ENCODE results near the gene FAM117A. TPM values are rescaled to one million over a fixed set of nuclear protein-coding genes. Genes with fewer than 3 reads are reported as not detected.

FAM117A gene, protein sequence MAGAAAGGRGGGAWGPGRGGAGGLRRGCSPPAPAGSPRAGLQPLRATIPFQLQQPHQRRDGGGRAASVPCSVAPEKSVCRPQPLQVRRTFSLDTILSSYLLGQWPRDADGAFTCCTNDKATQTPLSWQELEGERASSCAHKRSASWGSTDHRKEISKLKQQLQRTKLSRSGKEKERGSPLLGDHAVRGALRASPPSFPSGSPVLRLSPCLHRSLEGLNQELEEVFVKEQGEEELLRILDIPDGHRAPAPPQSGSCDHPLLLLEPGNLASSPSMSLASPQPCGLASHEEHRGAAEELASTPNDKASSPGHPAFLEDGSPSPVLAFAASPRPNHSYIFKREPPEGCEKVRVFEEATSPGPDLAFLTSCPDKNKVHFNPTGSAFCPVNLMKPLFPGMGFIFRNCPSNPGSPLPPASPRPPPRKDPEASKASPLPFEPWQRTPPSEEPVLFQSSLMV
- total RNA-seq (2021), result 10.1 and 10.8 TPM in 2 replicates
- Bru-seq, nascent RNA, result percentile 56 among the genes with signal in this experiment
- percentile 54 among the genes with signal in this experiment for BruChase-seq, experiment 1, labeled RNA remaining after a 2-hour chase
- percentile 51 among the genes with signal in this experiment for BruChase-seq, experiment 2, labeled RNA remaining after a 6-hour chase
- long read RNA-seq, transcript FAM117A-201 (8 exons, 2,365 nt), result major isoform, 26 of 36 reads
- long read RNA-seq, partial matches to known transcripts, result 1 of 36 reads
- long read RNA-seq, other reads (novel, unspliced or antisense), result 8 of 36 reads

DNA sequence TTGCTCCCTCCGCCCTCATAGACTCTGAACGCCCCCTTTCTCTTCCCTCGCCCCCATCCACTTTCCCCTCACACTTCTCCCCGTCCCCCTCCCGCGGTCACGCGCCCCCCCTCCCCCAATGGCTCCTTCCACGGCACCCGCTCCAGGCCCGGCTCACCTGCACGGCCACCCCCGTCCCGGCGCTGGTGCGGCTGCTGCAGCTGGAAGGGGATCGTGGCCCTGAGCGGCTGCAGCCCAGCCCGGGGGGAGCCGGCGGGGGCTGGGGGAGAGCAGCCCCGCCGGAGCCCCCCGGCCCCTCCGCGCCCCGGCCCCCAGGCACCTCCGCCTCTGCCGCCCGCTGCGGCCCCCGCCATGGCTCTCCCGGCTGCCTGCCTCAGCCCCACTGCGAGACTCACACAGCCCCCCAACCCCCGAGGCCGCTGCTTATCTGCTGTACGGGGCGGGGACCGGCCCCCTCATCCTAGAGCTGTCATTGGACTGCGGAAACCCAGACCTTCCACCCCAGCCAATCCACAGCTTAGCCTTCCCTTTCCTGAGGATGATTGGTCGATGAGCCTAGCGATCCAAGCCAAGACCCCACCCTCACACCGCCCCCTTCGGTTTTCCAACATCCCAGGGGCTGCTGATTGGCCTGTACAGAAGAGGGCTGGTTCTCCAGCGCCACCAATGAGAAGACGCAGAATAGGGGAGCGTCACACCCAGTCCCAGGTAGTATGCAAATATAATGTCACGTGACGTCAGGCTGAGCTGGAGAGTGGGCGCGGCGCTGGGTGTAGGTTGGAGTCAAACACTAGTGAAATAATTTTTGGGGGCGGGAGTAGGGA is at the start of gene FAM117A:
FAM117A (minus strand) TSS at position 397 of the 824 bp plus-strand sequence; CDS start at position 353, 44 bp downstream.
- peak within 1 kb of the TSS; percentile 28 for H3K27ac ChIP-seq (ENCODE audit: low read depth, low read length, poor library complexity, severe bottlenecking)
- no TSS peak for BruUV-seq (replicated peaks)
- H3K36me3 ChIP-seq (ENCODE audit: insufficient read depth, low read length, poor library complexity, severe bottlenecking), result no peaks in the 10 kb centered on the region
- H3K9me3 ChIP-seq (ENCODE audit: low read depth, low read length, poor library complexity, severe bottlenecking), result no peaks in the 10 kb centered on the region
- peaks cover 9% of the 10 kb centered on the region for H3K27me3 ChIP-seq (replicated peaks; ENCODE audit: insufficient read depth, low read depth, low read length, poor library complexity)
- ChIA-PET POLR2A (ENCODE audit: low non-redundant PET) (interaction anchor here (0.6 to 0.8 kb wide), 10 partner anchors 8 to 126 kb away, joined by 3 to 12 read pairs (median 6); partner anchors contain the start of genes KAT7 and SLC35B1), CTCF (interaction anchor here (0.6 to 1.0 kb wide), 4 partner anchors 119 to 233 kb away, joined by 3 to 8 read pairs (median 4); no protein-coding TSS in a partner anchor)
- peak; percentile 100 for DNase-seq (ENCODE audit: low spot score)
- TF ChIP-seq CTCF (conservative IDR thresholded peaks at IDR 0.05; ENCODE audit: low read depth, low read length), result no peak
- intact Hi-C loops (cut with micrococcal nuclease; ENCODE audit: unreplicated experiment), result loop anchor here (2.0 kb wide), 1 partner anchor 55 kb away; no protein-coding TSS in a partner anchor
- peak within 1 kb of the TSS; percentile 69 for H3K4me3 ChIP-seq (ENCODE audit: low read depth, low read length, poor library complexity, severe bottlenecking)
- peaks cover 15% of the 10 kb centered on the region for H3K4me1 ChIP-seq (ENCODE audit: insufficient read depth, low read length, poor library complexity, severe bottlenecking)

DNA sequence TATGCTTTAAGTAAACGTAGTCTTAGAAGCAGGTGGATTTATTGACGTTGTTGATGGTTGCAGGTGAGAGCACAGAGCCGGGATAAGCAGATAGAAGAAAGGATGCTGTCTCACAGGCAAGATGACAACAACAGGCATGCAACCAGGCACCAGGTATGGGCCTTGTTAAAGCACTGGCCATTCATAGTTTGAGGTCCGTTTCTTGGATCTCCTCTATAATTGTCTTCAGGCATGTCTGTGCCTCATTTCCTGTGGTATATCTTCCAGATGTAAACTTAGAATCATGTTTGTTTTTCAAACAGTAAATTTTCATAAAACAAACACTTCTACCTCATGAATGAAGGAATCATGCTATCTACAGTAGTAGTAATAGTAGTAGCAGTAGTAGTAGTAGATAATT is 45.1 kb upstream of the FAM117A start:
- H3K27me3 ChIP-seq (replicated peaks; ENCODE audit: insufficient read depth, low read depth, low read length, poor library complexity), result no peaks in the 10 kb centered on the region
- POLR2A ChIA-PET (ENCODE audit: low non-redundant PET), result no interaction called here
- no peak overlapping the region for H3K4me3 ChIP-seq (ENCODE audit: low read depth, low read length, poor library complexity, severe bottlenecking)
- TF ChIP-seq EZH2 (IDR thresholded peaks at IDR 0.05; ENCODE audit: borderline replicate concordance, low read depth, low read length, poor library complexity, severe bottlenecking) (no peak), CTCF (conservative IDR thresholded peaks at IDR 0.05; ENCODE audit: low read depth, low read length) (no peak)
- CTCF ChIA-PET, result no interaction called here
- H3K36me3 ChIP-seq (ENCODE audit: insufficient read depth, low read length, poor library complexity, severe bottlenecking), result peaks cover 76% of the 10 kb centered on the region
- intact Hi-C loops (cut with micrococcal nuclease; ENCODE audit: unreplicated experiment), result no loop called here
- H3K9me3 ChIP-seq (ENCODE audit: low read depth, low read length, poor library complexity, severe bottlenecking), result no peaks in the 10 kb centered on the region
- no peak for DNase-seq (ENCODE audit: low spot score)
- no TSS peak for BruUV-seq (replicated peaks)
- peaks cover 8% of the 10 kb centered on the region for H3K4me1 ChIP-seq (ENCODE audit: insufficient read depth, low read length, poor library complexity, severe bottlenecking)
- no peak overlapping the region for H3K27ac ChIP-seq (ENCODE audit: low read depth, low read length, poor library complexity, severe bottlenecking)

GRCh38 chr17:49798738-49799137 is 34.8 kb upstream of the FAM117A start:
- intact Hi-C loops (cut with micrococcal nuclease; ENCODE audit: unreplicated experiment), result no loop called here
- DNase-seq (ENCODE audit: low spot score), result no peak
- no peaks in the 10 kb centered on the region for H3K4me1 ChIP-seq (ENCODE audit: insufficient read depth, low read length, poor library complexity, severe bottlenecking)
- no peak overlapping the region for H3K4me3 ChIP-seq (ENCODE audit: low read depth, low read length, poor library complexity, severe bottlenecking)
- H3K27me3 ChIP-seq (replicated peaks; ENCODE audit: insufficient read depth, low read depth, low read length, poor library complexity), result no peaks in the 10 kb centered on the region
- BruUV-seq (replicated peaks), result no TSS peak
- no peak overlapping the region for H3K27ac ChIP-seq (ENCODE audit: low read depth, low read length, poor library complexity, severe bottlenecking)
- H3K9me3 ChIP-seq (ENCODE audit: low read depth, low read length, poor library complexity, severe bottlenecking), result no peaks in the 10 kb centered on the region
- TF ChIP-seq CTCF (conservative IDR thresholded peaks at IDR 0.05; ENCODE audit: low read depth, low read length) (no peak), EZH2 (IDR thresholded peaks at IDR 0.05; ENCODE audit: borderline replicate concordance, low read depth, low read length, poor library complexity, severe bottlenecking) (no peak)
- ChIA-PET CTCF (no interaction called here), POLR2A (ENCODE audit: low non-redundant PET) (no interaction called here)
- H3K36me3 ChIP-seq (ENCODE audit: insufficient read depth, low read length, poor library complexity, severe bottlenecking), result peaks cover 91% of the 10 kb centered on the region
